PC-9 (cell line): ENCODE results near the gene ATP2B1. TPM values are rescaled to one million over a fixed set of nuclear protein-coding genes. Genes with fewer than 3 reads are reported as not detected.

Experiments
- BruUV-seq: library from RNA; stranded (reverse); fragments of 400-500 nt; replicated peaks from 2 replicates; lab custom pipeline; 2021; lab: Mats Ljungman, UMichigan
- CTCF ChIA-PET: fragments of 300-600 bp; sonication (Branson Sonifier 250); formaldehyde crosslinking; loops from one replicate; lab custom pipeline; 2022; ENCODE audit warnings: antibody characterized with exemption; lab: Charles Lee
- POLR2A ChIA-PET: fragments of 300-600 bp; sonication (Branson Sonifier 250); formaldehyde crosslinking; loops from one replicate; lab custom pipeline; 2022; ENCODE audit warnings: antibody characterized with exemption; ENCODE audit not compliant: unreplicated experiment; lab: Charles Lee
- DNase-seq, 2 experiments: peaks; one replicate each; pipeline versions ENCODE4 v3.0.0 to v3.0.0-alpha.2; 2015 to 2022; ENCODE audit warnings: mixed read lengths in 1 of 2
- H2AFZ ChIP-seq: fragments of 200-600 bp; sonication (generic); 2 replicates; pipeline ENCODE4 v1.8.1; 2017; ENCODE audit warnings: antibody characterized with exemption
- H3F3A ChIP-seq: fragments of 200-600 bp; sonication (generic); 2 replicates; pipeline ENCODE4 v1.8.1; 2017; ENCODE audit warnings: antibody characterized with exemption, mild to moderate bottlenecking, low read depth; ENCODE audit not compliant: insufficient read depth
- H3K27ac ChIP-seq: fragments of 200-600 bp; sonication (generic); 2 replicates; pipeline ENCODE4 v1.6.1; 2016; ENCODE audit warnings: mixed run types
- H3K27me3 ChIP-seq: fragments of 200-600 bp; sonication (generic); 2 replicates; pipeline ENCODE4 v1.6.1; 2016; ENCODE audit warnings: low read depth, mixed run types; ENCODE audit not compliant: insufficient read depth
- H3K36me3 ChIP-seq: fragments of 200-600 bp; sonication (generic); 2 replicates; pipeline ENCODE4 v1.6.1; 2016; ENCODE audit warnings: low read depth, mixed run types
- H3K4me1 ChIP-seq: fragments of 200-600 bp; sonication (generic); replicated peaks from 2 replicates; pipeline ENCODE4 v1.6.1; 2016; ENCODE audit warnings: mixed run types; ENCODE audit not compliant: insufficient read depth
- H3K4me2 ChIP-seq: fragments of 200-600 bp; sonication (generic); 2 replicates; pipeline ENCODE4 v1.6.1; 2017; ENCODE audit warnings: mixed run types
- H3K4me3 ChIP-seq: fragments of 200-600 bp; sonication (generic); 2 replicates; pipeline ENCODE4 v1.6.1; 2016; ENCODE audit warnings: mixed run types
- H3K79me2 ChIP-seq: fragments of 200-600 bp; sonication (generic); 2 replicates; pipeline ENCODE4 v1.6.1; 2017; ENCODE audit warnings: low read depth, mixed run types
- H3K9me2 ChIP-seq: fragments of 200-600 bp; sonication (generic); 2 replicates; pipeline ENCODE4 v1.8.1; 2017; ENCODE audit warnings: mild to moderate bottlenecking; ENCODE audit not compliant: insufficient read depth
- H3K9me3 ChIP-seq: fragments of 200-600 bp; sonication (generic); 2 replicates; pipeline ENCODE4 v1.8.1; 2016; ENCODE audit warnings: low read depth; ENCODE audit not compliant: insufficient read depth
- H4K20me1 ChIP-seq: fragments of 200-600 bp; sonication (generic); 2 replicates; pipeline ENCODE4 v1.8.1; 2017; ENCODE audit not compliant: insufficient read depth
- EZH2 ChIP-seq: fragments of 200-600 bp; sonication (generic); IDR thresholded peaks from 2 replicates; pipeline ENCODE4 v1.8.0; 2017; ENCODE audit warnings: antibody characterized with exemption, low read depth
- intact Hi-C: fragments of 100-400 bp; cut with micrococcal nuclease; formaldehyde crosslinking; loops from one replicate; pipeline ENCODE4 v1.10.0; 2022; ENCODE audit not compliant: unreplicated experiment
- total RNA-seq: library from RNA; stranded (reverse); gene quantifications from 2 replicates; pipeline ENCODE4 v1.2.3, GENCODE V29; 2021
- TF ChIP-seq, protein P1 (sequence below): fragments of 200-600 bp; sonication (generic); conservative IDR thresholded peaks from 2 replicates; pipeline ENCODE4 v1.6.1; 2017; ENCODE audit warnings: mixed run types, antibody characterized with exemption, mild to moderate bottlenecking, moderate library complexity

Gene ATP2B1
- total RNA-seq, 1 experiment from 2014 or later, result 29.4 TPM

DNA sequence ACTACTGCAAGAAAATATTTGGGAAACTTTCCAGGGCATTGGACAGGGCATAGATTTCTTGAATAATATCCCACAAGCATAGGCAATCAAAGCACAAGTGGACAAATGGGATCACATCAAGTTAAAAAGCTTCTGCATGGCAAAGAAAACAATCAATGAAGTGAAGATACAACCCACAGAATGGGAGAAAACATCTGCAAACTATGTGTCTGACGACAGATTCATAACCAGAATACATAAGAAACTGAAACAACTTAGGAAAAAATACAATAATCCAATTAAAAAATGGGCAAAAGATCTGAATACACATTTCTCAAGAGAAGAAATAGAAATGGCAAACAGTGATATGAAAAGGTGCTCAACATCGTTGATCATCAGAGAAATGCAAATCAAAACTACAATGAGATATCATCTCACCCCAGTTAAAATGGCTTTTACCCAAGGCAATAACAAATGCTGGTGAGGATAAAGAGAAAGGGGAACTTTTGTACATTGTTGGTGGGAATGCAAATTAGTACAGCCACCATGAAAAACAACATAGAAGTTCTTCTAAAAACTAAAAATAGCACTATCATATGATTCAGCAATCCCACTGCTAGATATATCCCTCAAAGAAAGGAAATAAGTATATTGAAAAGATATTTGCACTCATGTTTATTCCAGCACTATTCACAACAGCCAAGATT lies 33.8 kb upstream of the ATP2B1 start:
- Histone ChIP-seq H3K9me3 (0 out of 2 replicates have a peak, but pooled peaks cover 9% of the 10 kb centered on the region), H3K79me2 (no peaks in the 10 kb centered on the region), H3K4me2 (no peak overlapping the region), H4K20me1 (no peaks in the 10 kb centered on the region), H3K27me3 (no peaks in the 10 kb centered on the region), H3F3A (no peaks in the 10 kb centered on the region), H3K4me1 (no peaks in the 10 kb centered on the region), H3K27ac (no peak overlapping the region), H3K9me2 (no peaks in the 10 kb centered on the region), H3K4me3 (no peak overlapping the region), H3K36me3 (0 out of 2 replicates have a peak, but pooled peaks cover 4% of the 10 kb centered on the region), H2AFZ (no peak overlapping the region)
- POLR2A ChIA-PET, result no interaction called here
- no peak for TF ChIP-seq EZH2
- CTCF ChIA-PET, result no interaction called here
- intact Hi-C loops, result no loop called here
- no TSS peak for BruUV-seq
- DNase-seq, result no peak

DNA sequence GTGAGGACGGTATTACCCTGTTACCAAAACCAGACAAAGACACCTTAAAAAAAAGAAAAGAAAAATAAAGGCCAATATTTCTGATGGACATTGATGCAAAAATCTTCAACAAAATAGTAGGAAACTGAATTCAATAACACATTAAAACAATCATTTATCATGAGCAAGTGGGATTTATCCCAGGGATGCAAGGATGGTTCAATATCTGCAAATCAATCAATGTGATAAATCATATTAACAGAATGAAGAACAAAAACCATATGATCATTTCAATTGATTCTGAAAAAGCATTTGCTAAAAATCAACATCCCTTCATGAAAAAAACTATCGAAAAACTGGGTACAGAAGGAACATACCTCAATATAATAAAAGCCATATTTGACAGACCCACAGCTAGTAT lies 32.3 kb upstream of the ATP2B1 start:
- TF ChIP-seq EZH2, result no peak
- TF ChIP-seq, protein P1, sequence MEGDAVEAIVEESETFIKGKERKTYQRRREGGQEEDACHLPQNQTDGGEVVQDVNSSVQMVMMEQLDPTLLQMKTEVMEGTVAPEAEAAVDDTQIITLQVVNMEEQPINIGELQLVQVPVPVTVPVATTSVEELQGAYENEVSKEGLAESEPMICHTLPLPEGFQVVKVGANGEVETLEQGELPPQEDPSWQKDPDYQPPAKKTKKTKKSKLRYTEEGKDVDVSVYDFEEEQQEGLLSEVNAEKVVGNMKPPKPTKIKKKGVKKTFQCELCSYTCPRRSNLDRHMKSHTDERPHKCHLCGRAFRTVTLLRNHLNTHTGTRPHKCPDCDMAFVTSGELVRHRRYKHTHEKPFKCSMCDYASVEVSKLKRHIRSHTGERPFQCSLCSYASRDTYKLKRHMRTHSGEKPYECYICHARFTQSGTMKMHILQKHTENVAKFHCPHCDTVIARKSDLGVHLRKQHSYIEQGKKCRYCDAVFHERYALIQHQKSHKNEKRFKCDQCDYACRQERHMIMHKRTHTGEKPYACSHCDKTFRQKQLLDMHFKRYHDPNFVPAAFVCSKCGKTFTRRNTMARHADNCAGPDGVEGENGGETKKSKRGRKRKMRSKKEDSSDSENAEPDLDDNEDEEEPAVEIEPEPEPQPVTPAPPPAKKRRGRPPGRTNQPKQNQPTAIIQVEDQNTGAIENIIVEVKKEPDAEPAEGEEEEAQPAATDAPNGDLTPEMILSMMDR, result no peak
- Histone ChIP-seq H2AFZ (no peak overlapping the region; the same call in 1 of the 2 replicates), H3K9me2 (no peaks in the 10 kb centered on the region), H3K27me3 (no peaks in the 10 kb centered on the region), H3K4me2 (no peak overlapping the region), H3K4me1 (no peaks in the 10 kb centered on the region), H3K9me3 (0 out of 2 replicates have a peak, but pooled peaks cover 9% of the 10 kb centered on the region), H3K27ac (no peak overlapping the region), H3K36me3 (0 out of 2 replicates have a peak, but pooled peaks cover 4% of the 10 kb centered on the region), H4K20me1 (no peaks in the 10 kb centered on the region), H3F3A (no peaks in the 10 kb centered on the region), H3K4me3 (no peak overlapping the region), H3K79me2 (no peaks in the 10 kb centered on the region)
- no TSS peak for BruUV-seq
- CTCF ChIA-PET, result no interaction called here
- POLR2A ChIA-PET, result no interaction called here
- intact Hi-C loops, result no loop called here
- no peak for DNase-seq

DNA sequence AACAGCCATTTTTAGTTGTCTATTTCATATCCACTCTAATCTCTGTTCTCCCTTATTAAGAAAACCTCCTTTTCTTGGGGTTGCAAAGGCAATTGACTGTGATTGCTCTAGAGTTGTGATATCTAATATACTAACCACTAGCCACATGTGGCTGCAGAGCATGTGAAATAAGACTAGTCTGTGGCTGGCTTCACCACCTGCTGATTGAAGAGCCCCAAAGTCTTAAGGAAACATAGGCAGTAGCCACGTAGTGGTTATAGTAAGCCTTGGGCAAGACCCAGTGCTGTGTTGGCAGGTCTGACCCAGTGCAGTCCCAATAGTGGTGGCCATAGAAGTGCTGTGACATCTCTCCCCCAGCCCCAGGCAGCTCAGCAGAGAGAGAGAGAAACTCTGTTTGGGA lies 28.4 kb upstream of the ATP2B1 start:
- Histone ChIP-seq H4K20me1 (no peaks in the 10 kb centered on the region), H3K4me3 (no peak overlapping the region), H3K4me1 (peaks cover 25% of the 10 kb centered on the region), H3K79me2 (no peaks in the 10 kb centered on the region), H3K9me3 (0 out of 2 replicates have a peak, but pooled peaks cover 9% of the 10 kb centered on the region), H3K27ac (no peak overlapping the region), H3K4me2 (no peak overlapping the region), H3K9me2 (no peaks in the 10 kb centered on the region), H3K27me3 (no peaks in the 10 kb centered on the region), H2AFZ (no peak overlapping the region), H3K36me3 (no peaks in the 10 kb centered on the region), H3F3A (peaks cover 20% of the 10 kb centered on the region)
- no peak for TF ChIP-seq EZH2
- TF ChIP-seq, protein P1, result no peak
- no TSS peak for BruUV-seq
- CTCF ChIA-PET, result no interaction called here
- intact Hi-C loops, result no loop called here
- POLR2A ChIA-PET, result interaction anchor here (0.7 kb wide), 1 partner anchor 153 kb away, joined by 5 read pairs; no protein-coding TSS in a partner anchor
- DNase-seq, result no peak
